OCI-LY7 (cell line): ENCODE measurements around the gene FUNDC1. TPM values are rescaled to one million over a fixed set of nuclear protein-coding genes. Genes with fewer than 3 reads are reported as not detected.
"Not testable (repeated sequence)": the region's sequence is repeated elsewhere in the genome, so short reads cannot be mapped to it uniquely, and the experiment has no call there.

Experiments
- BruUV-seq: library from RNA; stranded (reverse); fragments of 400-500 nt; replicated peaks from 2 replicates; lab custom pipeline; 2021; lab: Mats Ljungman, UMichigan
- CTCF ChIA-PET: fragments of 300-600 bp; sonication (Branson Sonifier 250); formaldehyde crosslinking; loops from one replicate; lab custom pipeline; 2022; ENCODE audit warnings: antibody characterized with exemption; ENCODE audit not compliant: unreplicated experiment; lab: Charles Lee
- POLR2A ChIA-PET: fragments of 300-600 bp; sonication (Branson Sonifier 250); formaldehyde crosslinking; loops from one replicate; lab custom pipeline; 2022; ENCODE audit warnings: antibody characterized with exemption; lab: Charles Lee
- DNase-seq: peaks from one replicate; pipeline ENCODE4 v3.0.0-alpha.2; 2015; ENCODE audit warnings: low spot score
- H2AFZ ChIP-seq: fragments of 200-600 bp; sonication (generic), shearing (Covaris generic); 2 replicates; pipeline ENCODE4 v1.6.1; 2014; ENCODE audit warnings: mild to moderate bottlenecking, antibody characterized with exemption, low read length, moderate library complexity
- H3K27ac ChIP-seq: fragments of 200-600 bp; sonication (generic); 2 replicates; pipeline ENCODE4 v1.5.1; 2014; ENCODE audit warnings: mixed run types, low read depth, mild to moderate bottlenecking, moderate library complexity, low read length, inconsistent platforms; ENCODE audit not compliant: poor library complexity, severe bottlenecking
- H3K36me3 ChIP-seq: fragments of 200-600 bp; sonication (generic); 2 replicates; pipeline ENCODE4 v1.6.1; 2014; ENCODE audit warnings: mild to moderate bottlenecking, antibody characterized with exemption, low read length, moderate library complexity, mixed read lengths; ENCODE audit not compliant: insufficient read depth
- H3K4me1 ChIP-seq: fragments of 200-600 bp; sonication (generic); 2 replicates; pipeline ENCODE4 v1.5.1; 2014; ENCODE audit warnings: mild to moderate bottlenecking, low read length; ENCODE audit not compliant: insufficient read depth, poor library complexity, severe bottlenecking
- H3K4me2 ChIP-seq: fragments of 200-600 bp; sonication (generic); 2 replicates; pipeline ENCODE4 v1.6.1; 2014; ENCODE audit warnings: mild to moderate bottlenecking, low read length
- H3K4me3 ChIP-seq: fragments of 200-600 bp; sonication (generic); 2 replicates; pipeline ENCODE4 v1.5.1; 2014; ENCODE audit warnings: mild to moderate bottlenecking, low read depth, low read length; ENCODE audit not compliant: poor library complexity, severe bottlenecking
- H3K79me2 ChIP-seq: fragments of 200-600 bp; sonication (generic); 2 replicates; pipeline ENCODE4 v1.6.1; 2016; ENCODE audit warnings: low read depth, mild to moderate bottlenecking, low read length, moderate library complexity, mixed read lengths; ENCODE audit not compliant: insufficient read depth
- H3K9me2 ChIP-seq: fragments of 200-600 bp; sonication (generic); 2 replicates; pipeline ENCODE4 v1.6.1; 2016; ENCODE audit warnings: mild to moderate bottlenecking, low read length, mixed read lengths; ENCODE audit not compliant: insufficient read depth
- H3K9me3 ChIP-seq: fragments of 200-600 bp; sonication (generic); 2 replicates; pipeline ENCODE4 v1.6.1; 2014; ENCODE audit warnings: mild to moderate bottlenecking, mixed run types, low read length, mixed read lengths
- H4K20me1 ChIP-seq: fragments of 200-600 bp; sonication (generic); 2 replicates; pipeline ENCODE4 v1.6.1; 2014; ENCODE audit warnings: mild to moderate bottlenecking, antibody characterized with exemption, low read length, moderate library complexity, mixed read lengths; ENCODE audit not compliant: insufficient read depth
- EZH2phosphoT487 ChIP-seq: fragments of 200-600 bp; sonication (generic); IDR thresholded peaks from 2 replicates; pipeline ENCODE4 v1.6.1; 2018; ENCODE audit warnings: low read depth, borderline replicate concordance, mild to moderate bottlenecking, mixed run types, antibody characterized with exemption, low read length, moderate library complexity, mixed read lengths
- intact Hi-C: fragments of 100-400 bp; cut with micrococcal nuclease; formaldehyde crosslinking; loops from one replicate; pipeline ENCODE4 v1.10.0; 2022; ENCODE audit not compliant: unreplicated experiment
- total RNA-seq, 2 experiments: library from RNA; depleted of rRNA in 1 of 2; stranded (reverse); fragments of >200 nt in 1 of 2; shearing (Covaris generic) in 1 of 2; gene quantifications; 2 replicates each; pipeline ENCODE4 v1.2.3, GENCODE V29; 2014 to 2022
- TF ChIP-seq, protein P1 (sequence below): fragments of 200-600 bp; sonication (generic); conservative IDR thresholded peaks from 2 replicates; pipeline ENCODE4 v1.5.1; 2014; ENCODE audit warnings: mild to moderate bottlenecking, antibody characterized with exemption, low read length, moderate library complexity, mixed read lengths

The FUNDC1 gene
- total RNA-seq, 2 experiments from 2014 or later, result 10.2 to 13.5 TPM

DNA sequence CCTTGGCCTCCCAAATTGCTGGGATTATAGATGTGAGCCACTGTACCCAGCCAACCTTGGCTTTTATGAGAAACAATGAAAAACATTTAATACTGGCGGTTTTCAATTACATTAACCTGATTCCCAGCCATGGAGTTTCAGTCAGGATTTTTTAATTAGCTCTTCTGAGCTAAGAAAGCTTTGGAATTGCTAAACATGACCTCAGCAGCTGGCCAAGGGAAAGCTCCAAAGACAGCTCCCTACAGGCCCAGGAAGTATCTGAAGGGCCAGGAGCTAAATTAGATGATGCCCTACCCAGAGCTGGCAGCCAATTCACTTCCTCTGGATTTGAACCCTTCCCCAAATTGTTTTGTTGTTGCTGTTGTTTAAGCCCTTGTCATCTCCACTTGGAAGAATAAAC lies 26.5 kb upstream of the FUNDC1 start:
- H3K9me2 ChIP-seq, result no peaks in the 10 kb centered on the region
- ChIA-PET CTCF (no interaction called here), POLR2A (interaction anchor here (0.6 kb wide), 1 partner anchor 44 kb away, joined by 4 read pairs; no protein-coding TSS in a partner anchor)
- no peak overlapping the region for H3K27ac ChIP-seq
- no peaks in the 10 kb centered on the region for H3K79me2 ChIP-seq
- TF ChIP-seq, protein P1, sequence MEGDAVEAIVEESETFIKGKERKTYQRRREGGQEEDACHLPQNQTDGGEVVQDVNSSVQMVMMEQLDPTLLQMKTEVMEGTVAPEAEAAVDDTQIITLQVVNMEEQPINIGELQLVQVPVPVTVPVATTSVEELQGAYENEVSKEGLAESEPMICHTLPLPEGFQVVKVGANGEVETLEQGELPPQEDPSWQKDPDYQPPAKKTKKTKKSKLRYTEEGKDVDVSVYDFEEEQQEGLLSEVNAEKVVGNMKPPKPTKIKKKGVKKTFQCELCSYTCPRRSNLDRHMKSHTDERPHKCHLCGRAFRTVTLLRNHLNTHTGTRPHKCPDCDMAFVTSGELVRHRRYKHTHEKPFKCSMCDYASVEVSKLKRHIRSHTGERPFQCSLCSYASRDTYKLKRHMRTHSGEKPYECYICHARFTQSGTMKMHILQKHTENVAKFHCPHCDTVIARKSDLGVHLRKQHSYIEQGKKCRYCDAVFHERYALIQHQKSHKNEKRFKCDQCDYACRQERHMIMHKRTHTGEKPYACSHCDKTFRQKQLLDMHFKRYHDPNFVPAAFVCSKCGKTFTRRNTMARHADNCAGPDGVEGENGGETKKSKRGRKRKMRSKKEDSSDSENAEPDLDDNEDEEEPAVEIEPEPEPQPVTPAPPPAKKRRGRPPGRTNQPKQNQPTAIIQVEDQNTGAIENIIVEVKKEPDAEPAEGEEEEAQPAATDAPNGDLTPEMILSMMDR, result no peak
- no peak for TF ChIP-seq EZH2phosphoT487
- no peak for DNase-seq
- intact Hi-C loops, result no loop called here
- H3K4me3 ChIP-seq, result no peak overlapping the region
- H2AFZ ChIP-seq, result no peak overlapping the region
- no peaks in the 10 kb centered on the region for H3K9me3 ChIP-seq
- no peaks in the 10 kb centered on the region for H4K20me1 ChIP-seq
- no TSS peak for BruUV-seq
- no peak overlapping the region for H3K4me2 ChIP-seq
- H3K4me1 ChIP-seq, result no peaks in the 10 kb centered on the region
- H3K36me3 ChIP-seq, result no peaks in the 10 kb centered on the region

GRCh38 chrX:44568196-44568595 lies 25.5 kb upstream of the FUNDC1 start:
- Histone ChIP-seq H2AFZ (no peak overlapping the region), H3K4me3 (no peak overlapping the region), H3K27ac (no peak overlapping the region), H4K20me1 (no peaks in the 10 kb centered on the region), H3K36me3 (no peaks in the 10 kb centered on the region), H3K4me1 (no peaks in the 10 kb centered on the region), H3K9me3 (no peaks in the 10 kb centered on the region), H3K9me2 (no peaks in the 10 kb centered on the region), H3K4me2 (no peak overlapping the region), H3K79me2 (no peaks in the 10 kb centered on the region)
- DNase-seq, result no peak
- BruUV-seq, result no TSS peak
- TF ChIP-seq EZH2phosphoT487, result no peak
- TF ChIP-seq, protein P1, result no peak
- intact Hi-C loops, result no loop called here
- CTCF ChIA-PET, result no interaction called here
- POLR2A ChIA-PET, result no interaction called here

DNA sequence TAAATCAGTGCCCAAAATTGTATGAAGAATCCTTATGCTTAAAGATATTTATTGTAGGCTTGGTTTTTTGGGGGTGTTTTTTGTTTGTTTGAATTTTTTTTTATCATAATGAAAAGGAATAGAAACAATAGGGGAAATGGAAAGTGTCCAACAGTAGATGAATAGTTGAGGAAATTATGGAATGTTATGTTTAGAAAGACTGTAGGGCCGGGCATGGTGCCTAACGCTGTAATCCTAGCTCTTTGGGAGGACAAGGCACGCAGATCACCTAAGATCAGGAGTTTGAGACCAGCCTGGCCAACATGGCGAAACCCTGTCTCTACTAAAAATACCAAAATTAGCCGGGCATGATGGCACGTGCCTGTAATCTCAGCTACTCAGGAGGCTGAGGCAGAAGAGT lies 19.2 kb upstream of the FUNDC1 start:
- H3K4me3 ChIP-seq, H3K4me1 ChIP-seq, H3K9me3 ChIP-seq, CTCF ChIA-PET, H4K20me1 ChIP-seq, BruUV-seq, intact Hi-C loops, H2AFZ ChIP-seq, DNase-seq, H3K9me2 ChIP-seq, H3K79me2 ChIP-seq, H3K36me3 ChIP-seq, H3K4me2 ChIP-seq, H3K27ac ChIP-seq: not testable (repeated sequence)
- POLR2A ChIA-PET, result interaction anchor here (0.8 kb wide), 1 partner anchor 8 kb away, joined by 3 read pairs; no protein-coding TSS in a partner anchor
